Common myeloid progenitor, CD34-positive (primary cell): Measurements from ENCODE around the gene RABGAP1.

Experiments
- CTCF ChIA-PET: fragments of 350-600 bp; sonication (Branson Sonifier 250); formaldehyde crosslinking; loops from one replicate; lab custom pipeline; 2021; ENCODE audit warnings: antibody characterized with exemption; lab: Charles Lee
- POLR2A ChIA-PET: fragments of 350-600 bp; sonication (Branson Sonifier 250); formaldehyde crosslinking; loops from one replicate; lab custom pipeline; 2021; ENCODE audit warnings: antibody characterized with exemption; lab: Charles Lee
- DNase-seq, 3 donors: peaks; one replicate each; pipeline versions ENCODE4 v3.0.0 to v3.0.0-alpha.2; 2013
- H3K27ac ChIP-seq, 2 experiments: 1 replicate in 1 of 2; 2 replicates in 1 of 2; pipeline ENCODE4 v1.7.0; 2013; ENCODE audit warnings: inconsistent platforms in 2 of 2, low read length in 2 of 2, mild to moderate bottlenecking in 2 of 2, low read depth in 1 of 2, moderate library complexity in 1 of 2; ENCODE audit not compliant: severe bottlenecking in 2 of 2, insufficient read depth in 1 of 2, poor library complexity in 1 of 2
- H3K27me3 ChIP-seq, 5 experiments: replicated peaks in 2 of 5; 1 replicate in 3 of 5; 2 replicates in 2 of 5; pipeline versions ENCODE4 v1.6.1 to v1.7.0; 2013; ENCODE audit warnings: low read length in 4 of 5, mild to moderate bottlenecking in 2 of 5, moderate library complexity in 2 of 5, inconsistent platforms in 1 of 5; ENCODE audit not compliant: insufficient read depth in 5 of 5, control insufficient read depth in 4 of 5
- H3K36me3 ChIP-seq, 4 experiments: 1 replicate in 2 of 4; 2 replicates in 2 of 4; pipeline versions ENCODE4 v1.6.1 to v1.7.0; 2013; ENCODE audit warnings: low read length in 3 of 4, control low read depth in 1 of 4, mild to moderate bottlenecking in 1 of 4; ENCODE audit not compliant: control insufficient read depth in 4 of 4, insufficient read depth in 4 of 4
- H3K4me1 ChIP-seq, 4 experiments: 1 replicate in 3 of 4; 2 replicates in 1 of 4; pipeline versions ENCODE4 v1.6.1 to v1.7.1; 2013; ENCODE audit warnings: low read length in 3 of 4, mild to moderate bottlenecking in 3 of 4, control low read depth in 1 of 4, inconsistent platforms in 1 of 4, moderate library complexity in 1 of 4; ENCODE audit not compliant: control insufficient read depth in 4 of 4, insufficient read depth in 4 of 4; ENCODE audit errors: control extremely low read depth in 1 of 4
- H3K4me3 ChIP-seq, 7 experiments: 1 replicate in 4 of 7; 2 replicates in 3 of 7; pipeline versions ENCODE4 v1.5.1 to v1.7.0; 2013; ENCODE audit warnings: mild to moderate bottlenecking in 7 of 7, low read length in 6 of 7, moderate library complexity in 6 of 7, inconsistent platforms in 2 of 7, low read depth in 2 of 7, control low read depth in 1 of 7; ENCODE audit not compliant: insufficient read depth in 4 of 7, control insufficient read depth in 1 of 7; ENCODE audit errors: extremely low read depth in 1 of 7
- H3K9me3 ChIP-seq, 5 experiments: 1 replicate in 4 of 5; 2 replicates in 1 of 5; pipeline versions ENCODE4 v1.6.1 to v1.7.1; 2013; ENCODE audit warnings: low read length in 4 of 5, mild to moderate bottlenecking in 2 of 5, inconsistent platforms in 1 of 5, low read depth in 1 of 5, moderate library complexity in 1 of 5; ENCODE audit not compliant: control insufficient read depth in 4 of 5, insufficient read depth in 2 of 5; ENCODE audit errors: control extremely low read depth in 1 of 5
- WGBS: methylation state at CpG from one replicate; pipeline ENCODE4 v1.1.5; 2013; ENCODE audit not compliant: insufficient coverage; 5-methylcytosine and 5-hydroxymethylcytosine counted together

Gene RABGAP1

GRCh38 chr9:123002754-123003153, 61.9 kb downstream of the RABGAP1 start:
- H3K27me3 ChIP-seq = no peaks in the 10 kb centered on the region
- H3K4me3 ChIP-seq = peak overlapping the region in 5 of 7 experiments; percentile 33 to 77 (median 60)
- ChIA-PET POLR2A (interaction anchor here (0.6 kb wide), 1 partner anchor 362 kb away, joined by 3 read pairs; no protein-coding TSS in a partner anchor), CTCF (interaction anchor here (1.1 kb wide), 1 partner anchor 21 kb away, joined by 3 read pairs; no protein-coding TSS in a partner anchor)
- H3K9me3 ChIP-seq = no peaks in the 10 kb centered on the region
- no CpG with 5 or more reads among the region's 5 CpGs for WGBS
- peak; percentile 5 to 33 (median 28) for DNase-seq
- peaks cover 0 to 25% (median 9%) of the 10 kb centered on the region in 4 experiments for H3K4me1 ChIP-seq
- H3K36me3 ChIP-seq = peaks cover 0 to 20% (median 2%) of the 10 kb centered on the region in 4 experiments
- H3K27ac ChIP-seq = peak overlapping the region; percentile 78 to 90

DNA sequence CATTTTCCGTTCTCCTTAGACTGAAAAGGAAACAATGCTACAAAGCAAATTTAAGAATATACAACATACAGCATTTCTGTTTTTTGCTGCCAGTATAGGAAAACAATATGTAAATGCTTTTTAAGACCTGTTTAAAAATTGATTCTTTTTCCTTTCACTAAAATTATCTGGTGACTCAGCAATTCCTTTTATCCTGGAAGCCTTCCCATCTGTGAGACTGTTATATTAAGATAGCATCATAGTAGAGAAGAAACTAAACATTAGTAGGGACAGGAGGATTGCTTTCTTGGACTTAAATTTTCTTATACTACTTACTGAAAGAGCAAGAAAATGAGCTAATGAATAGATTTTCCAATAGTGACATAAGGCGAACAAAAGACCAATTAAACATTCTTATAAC, 62.6 kb downstream of the RABGAP1 start:
- no peaks in the 10 kb centered on the region for H3K27me3 ChIP-seq
- ChIA-PET CTCF (interaction anchor here (1.0 kb wide), 1 partner anchor 146 kb away, joined by 3 read pairs; no protein-coding TSS in a partner anchor), POLR2A (interaction anchor here (0.5 kb wide), 1 partner anchor 10 kb away, joined by 5 read pairs; no protein-coding TSS in a partner anchor)
- H3K4me1 ChIP-seq = peaks cover 0 to 25% (median 9%) of the 10 kb centered on the region in 4 experiments
- no CpG with 5 or more reads among the region's 2 CpGs for WGBS
- H3K27ac ChIP-seq = peak overlapping the region; percentile 78 to 90
- no peaks in the 10 kb centered on the region for H3K9me3 ChIP-seq
- H3K36me3 ChIP-seq = peaks cover 0 to 17% (median 2%) of the 10 kb centered on the region in 4 experiments
- no peak for DNase-seq
- H3K4me3 ChIP-seq = peak overlapping the region in 2 of 7 experiments; percentile 66 to 77

GRCh38 chr9:123005964-123006363, 65.1 kb downstream of the RABGAP1 start:
- no peak for DNase-seq
- Histone ChIP-seq H3K27ac (no peak overlapping the region), H3K4me1 (peaks cover 0 to 27% (median 11%) of the 10 kb centered on the region in 4 experiments), H3K27me3 (no peaks in the 10 kb centered on the region), H3K36me3 (peaks cover 0 to 11% (median 4%) of the 10 kb centered on the region in 4 experiments), H3K4me3 (no peak overlapping the region), H3K9me3 (no peaks in the 10 kb centered on the region)
- no CpG with 5 or more reads among the region's 1 CpG for WGBS
- CTCF ChIA-PET = no interaction called here
- POLR2A ChIA-PET = no interaction called here

DNA sequence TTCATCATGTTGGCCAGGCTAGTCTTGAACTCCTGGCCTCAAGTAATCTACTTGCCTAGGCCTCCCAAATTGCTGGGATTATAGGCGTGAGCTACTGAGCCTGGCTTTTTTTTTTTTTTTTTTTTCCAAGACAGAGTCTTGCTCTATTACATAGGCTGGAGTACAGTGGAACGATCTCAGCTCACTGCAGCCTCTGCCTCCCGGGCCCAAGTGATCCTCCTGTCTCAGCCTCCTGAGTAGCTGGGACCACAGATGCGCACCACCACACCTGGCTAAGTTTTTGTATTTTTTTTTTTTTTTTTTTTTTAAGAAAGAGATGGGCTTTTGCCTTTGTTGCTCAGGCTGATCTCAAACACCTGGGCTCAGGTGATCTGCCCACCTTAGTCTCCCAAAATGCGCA, 66.4 kb downstream of the RABGAP1 start:
- no peak overlapping the region for H3K27ac ChIP-seq
- peaks cover 0 to 24% (median 11%) of the 10 kb centered on the region in 4 experiments for H3K4me1 ChIP-seq
- CTCF ChIA-PET = interaction anchor here (0.6 to 2.4 kb wide), 2 partner anchors 16 to 35 kb away, joined by 3 to 9 read pairs; no protein-coding TSS in a partner anchor
- no peak overlapping the region for H3K4me3 ChIP-seq
- H3K36me3 ChIP-seq = peaks cover 0 to 23% (median 10%) of the 10 kb centered on the region in 4 experiments
- H3K9me3 ChIP-seq = no peaks in the 10 kb centered on the region
- POLR2A ChIA-PET = no interaction called here
- no peaks in the 10 kb centered on the region for H3K27me3 ChIP-seq
- no peak for DNase-seq
- 100% methylated on average over 1 of the region's 5 CpGs for WGBS

- ChIA-PET POLR2A (no interaction called here), CTCF (interaction anchor here (1.2 to 2.4 kb wide), 2 partner anchors 14 to 28 kb away, joined by 3 to 9 read pairs; no protein-coding TSS in a partner anchor)
- no peaks in the 10 kb centered on the region for H3K27me3 ChIP-seq
- H3K4me3 ChIP-seq = no peak overlapping the region
- H3K27ac ChIP-seq = no peak overlapping the region
- H3K9me3 ChIP-seq = no peaks in the 10 kb centered on the region
- peaks cover 0 to 8% (median 2%) of the 10 kb centered on the region in 4 experiments for H3K4me1 ChIP-seq
- no peak for DNase-seq
- H3K36me3 ChIP-seq = peaks cover 0 to 34% (median 17%) of the 10 kb centered on the region in 4 experiments
These were observed 68.1 kb downstream of the RABGAP1 start for GRCh38 chr9:123008909-123009308.

GRCh38 chr9:123011380-123011779, 70.6 kb downstream of the RABGAP1 start:
- Histone ChIP-seq H3K9me3 (peaks cover 0 to 4% (median 2%) of the 10 kb centered on the region in 5 experiments), H3K36me3 (peaks cover 3 to 48% (median 26%) of the 10 kb centered on the region in 4 experiments), H3K27me3 (no peaks in the 10 kb centered on the region), H3K27ac (no peak overlapping the region), H3K4me1 (peaks cover 0 to 7% (median 2%) of the 10 kb centered on the region in 4 experiments), H3K4me3 (no peak overlapping the region)
- POLR2A ChIA-PET = no interaction called here
- CTCF ChIA-PET = interaction anchor here (1.1 kb wide), 1 partner anchor 11 kb away, joined by 3 read pairs; no protein-coding TSS in a partner anchor
- WGBS = 100% methylated on average over 2 of the region's 3 CpGs
- no peak for DNase-seq

GRCh38 chr9:123011878-123012528, 71.2 kb downstream of the RABGAP1 start:
- Histone ChIP-seq H3K4me1 (peaks cover 0 to 13% (median 4%) of the 10 kb centered on the region in 4 experiments), H3K27ac (no peak overlapping the region), H3K9me3 (peaks cover 0 to 4% (median 2%) of the 10 kb centered on the region in 5 experiments), H3K36me3 (peaks cover 3 to 48% (median 26%) of the 10 kb centered on the region in 4 experiments), H3K4me3 (no peak overlapping the region), H3K27me3 (no peaks in the 10 kb centered on the region)
- no peak for DNase-seq
- ChIA-PET CTCF (no interaction called here), POLR2A (no interaction called here)
- no CpG with 5 or more reads among the region's 3 CpGs for WGBS
